ENCODE data around the gene KAT2B. TPM values are rescaled to one million over a fixed set of nuclear protein-coding genes. Genes with fewer than 3 reads are reported as not detected.

The KAT2B gene
- total RNA-seq, 4 donors from 2014 or later = 30.8 to 57.3 (median 44.0) TPM

DNA sequence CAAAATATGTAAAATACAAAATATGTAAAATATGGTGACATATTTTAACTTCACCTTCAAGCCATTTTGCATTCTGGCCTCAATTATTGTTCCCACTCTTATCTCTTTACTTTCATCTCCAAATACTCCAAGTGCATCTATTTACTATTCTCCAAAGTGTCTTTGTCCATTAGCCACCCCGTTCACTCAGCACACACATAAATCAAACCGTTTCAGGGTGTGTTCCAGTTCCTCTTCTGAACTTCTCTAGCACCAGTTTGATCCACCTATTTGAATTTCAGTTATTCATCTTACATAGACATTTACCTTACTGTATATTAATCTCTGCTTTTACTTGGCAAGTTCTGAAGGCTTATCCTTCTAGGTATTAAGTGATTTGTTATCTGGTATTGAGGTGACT lies 100.6 kb downstream of the KAT2B start:
- H3K9me3 ChIP-seq = no peaks in the 10 kb centered on the region
- 58 to 73% methylated on average over 2 of the region's 2 CpGs for WGBS, 2 donors (ENCODE audit: low coverage in 1 of 2)
- TF ChIP-seq, protein P1, sequence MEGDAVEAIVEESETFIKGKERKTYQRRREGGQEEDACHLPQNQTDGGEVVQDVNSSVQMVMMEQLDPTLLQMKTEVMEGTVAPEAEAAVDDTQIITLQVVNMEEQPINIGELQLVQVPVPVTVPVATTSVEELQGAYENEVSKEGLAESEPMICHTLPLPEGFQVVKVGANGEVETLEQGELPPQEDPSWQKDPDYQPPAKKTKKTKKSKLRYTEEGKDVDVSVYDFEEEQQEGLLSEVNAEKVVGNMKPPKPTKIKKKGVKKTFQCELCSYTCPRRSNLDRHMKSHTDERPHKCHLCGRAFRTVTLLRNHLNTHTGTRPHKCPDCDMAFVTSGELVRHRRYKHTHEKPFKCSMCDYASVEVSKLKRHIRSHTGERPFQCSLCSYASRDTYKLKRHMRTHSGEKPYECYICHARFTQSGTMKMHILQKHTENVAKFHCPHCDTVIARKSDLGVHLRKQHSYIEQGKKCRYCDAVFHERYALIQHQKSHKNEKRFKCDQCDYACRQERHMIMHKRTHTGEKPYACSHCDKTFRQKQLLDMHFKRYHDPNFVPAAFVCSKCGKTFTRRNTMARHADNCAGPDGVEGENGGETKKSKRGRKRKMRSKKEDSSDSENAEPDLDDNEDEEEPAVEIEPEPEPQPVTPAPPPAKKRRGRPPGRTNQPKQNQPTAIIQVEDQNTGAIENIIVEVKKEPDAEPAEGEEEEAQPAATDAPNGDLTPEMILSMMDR (IDR thresholded peaks at IDR 0.05) = no peak
- TF ChIP-seq EP300 (IDR thresholded peaks at IDR 0.05) = no peak
- no peak for TF ChIP-seq POLR2A (IDR thresholded peaks at IDR 0.05)
- TF ChIP-seq POLR2AphosphoS5 (IDR thresholded peaks at IDR 0.05) = no peak
- H3K4me3 ChIP-seq = no peak overlapping the region
- H3K27ac ChIP-seq = peak overlapping the region in 2 of 4 donors; percentile 63 to 66
- H3K36me3 ChIP-seq = peaks cover 0 to 48% of the 10 kb centered on the region in 2 donors
- no peak for ATAC-seq
- H3K4me1 ChIP-seq = peaks cover 0 to 18% (median 3%) of the 10 kb centered on the region in 3 donors
- no peaks in the 10 kb centered on the region for H3K27me3 ChIP-seq

DNA sequence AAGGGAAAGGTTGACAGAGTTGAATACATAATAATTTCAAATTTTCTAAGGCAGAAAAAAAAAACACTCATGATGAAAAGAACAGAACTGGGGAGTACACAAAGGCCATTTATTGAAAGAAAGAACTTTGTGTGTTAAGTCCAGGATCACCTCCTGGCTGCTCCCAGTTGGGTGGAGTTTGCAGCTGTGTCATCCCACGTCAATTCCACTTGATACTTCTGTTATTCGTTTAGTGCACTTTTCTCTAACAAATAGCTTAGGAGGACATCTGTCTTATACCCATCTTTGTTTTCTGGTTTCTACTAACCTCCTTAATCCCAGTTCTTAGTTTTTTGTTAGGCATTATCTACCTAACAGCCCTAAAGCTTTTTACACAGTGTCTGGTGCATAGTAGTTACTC lies 101.1 kb downstream of the KAT2B start:
- peak overlapping the region; percentile 60 to 66 (median 62) for H3K27ac ChIP-seq
- H3K4me3 ChIP-seq = no peak overlapping the region
- H3K9me3 ChIP-seq = no peaks in the 10 kb centered on the region
- no peaks in the 10 kb centered on the region for H3K27me3 ChIP-seq
- H3K36me3 ChIP-seq = peaks cover 0 to 50% of the 10 kb centered on the region in 2 donors
- TF ChIP-seq, protein P1 (IDR thresholded peaks at IDR 0.05) = no peak
- TF ChIP-seq POLR2AphosphoS5 (IDR thresholded peaks at IDR 0.05) (no peak), EP300 (IDR thresholded peaks at IDR 0.05) (no peak), POLR2A (IDR thresholded peaks at IDR 0.05) (no peak)
- ATAC-seq = peak; percentile 39
- 17 to 25% methylated on average over 2 of the region's 2 CpGs for WGBS, 2 donors (ENCODE audit: low coverage in 1 of 2)
- H3K4me1 ChIP-seq = peaks cover 0 to 18% (median 3%) of the 10 kb centered on the region in 3 donors

DNA sequence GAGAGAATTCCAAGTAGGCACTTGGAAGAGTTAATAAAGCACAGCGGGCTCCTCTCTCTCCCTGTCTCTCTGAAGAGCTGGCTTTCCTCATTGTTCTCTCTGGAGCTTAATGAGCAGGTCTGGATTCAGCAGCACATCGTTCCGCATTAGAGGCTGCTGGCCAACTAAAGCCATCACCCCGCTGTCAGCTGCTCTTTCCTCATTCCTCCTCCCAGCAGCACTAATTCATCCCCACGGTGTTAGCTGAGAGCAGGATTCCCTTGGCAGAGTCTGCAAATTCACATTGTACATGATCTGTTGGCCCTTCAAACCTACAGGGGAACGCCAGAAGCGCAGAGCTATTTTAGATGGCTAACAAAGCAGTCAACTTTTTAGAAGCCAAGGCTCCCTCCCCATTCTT lies 101.6 kb downstream of the KAT2B start:
- Histone ChIP-seq H3K4me1 (peaks cover 0 to 18% (median 3%) of the 10 kb centered on the region in 3 donors), H3K27ac (peak overlapping the region; percentile 45 to 66 (median 62)), H3K36me3 (peaks cover 0 to 52% of the 10 kb centered on the region in 2 donors), H3K27me3 (no peaks in the 10 kb centered on the region), H3K9me3 (no peaks in the 10 kb centered on the region), H3K4me3 (no peak overlapping the region)
- no peak for TF ChIP-seq POLR2A (IDR thresholded peaks at IDR 0.05)
- peak; percentile 15 for TF ChIP-seq POLR2AphosphoS5 (IDR thresholded peaks at IDR 0.05)
- TF ChIP-seq, protein P1 (IDR thresholded peaks at IDR 0.05) = peak in 2 of 4 experiments; percentile 25 to 39
- TF ChIP-seq EP300 (IDR thresholded peaks at IDR 0.05) = no peak
- ATAC-seq = peak; percentile 95
- 8 to 17% methylated on average over 6 of the region's 7 CpGs for WGBS, 2 donors (ENCODE audit: low coverage in 1 of 2)

DNA sequence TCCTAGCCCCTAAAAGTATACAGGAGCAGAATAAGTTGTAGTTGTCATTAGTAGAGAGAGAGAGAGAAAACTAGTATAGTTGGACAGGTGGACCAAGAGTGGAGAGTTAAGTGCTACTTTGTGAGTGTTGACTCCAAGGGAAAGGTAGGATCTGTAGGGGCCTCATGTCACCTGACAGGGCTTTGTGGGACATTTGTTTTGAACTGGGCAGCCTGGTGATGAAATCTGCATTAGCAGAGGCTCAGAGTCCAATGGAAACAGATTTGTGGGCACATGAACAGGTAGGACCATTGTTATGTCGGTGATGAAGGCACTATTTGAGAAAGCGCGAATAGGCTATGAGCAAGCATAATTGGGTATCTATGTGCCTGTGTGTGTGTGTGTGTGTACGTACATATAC lies 102.3 kb downstream of the KAT2B start:
- H3K27me3 ChIP-seq = no peaks in the 10 kb centered on the region
- H3K4me1 ChIP-seq = peaks cover 0 to 22% (median 3%) of the 10 kb centered on the region in 3 donors
- peak overlapping the region in 3 of 4 donors; percentile 45 to 66 (median 63) for H3K27ac ChIP-seq
- H3K36me3 ChIP-seq = peaks cover 0 to 46% of the 10 kb centered on the region in 2 donors
- H3K4me3 ChIP-seq = no peak overlapping the region
- TF ChIP-seq EP300 (IDR thresholded peaks at IDR 0.05) = no peak
- no peak for TF ChIP-seq POLR2A (IDR thresholded peaks at IDR 0.05)
- TF ChIP-seq, protein P1 (IDR thresholded peaks at IDR 0.05) = no peak
- TF ChIP-seq POLR2AphosphoS5 (IDR thresholded peaks at IDR 0.05) = no peak
- WGBS, 2 donors (ENCODE audit: low coverage in 1 of 2) = 81 to 91% methylated on average over 4 of the region's 4 CpGs
- no peak for ATAC-seq
- H3K9me3 ChIP-seq = no peaks in the 10 kb centered on the region

DNA sequence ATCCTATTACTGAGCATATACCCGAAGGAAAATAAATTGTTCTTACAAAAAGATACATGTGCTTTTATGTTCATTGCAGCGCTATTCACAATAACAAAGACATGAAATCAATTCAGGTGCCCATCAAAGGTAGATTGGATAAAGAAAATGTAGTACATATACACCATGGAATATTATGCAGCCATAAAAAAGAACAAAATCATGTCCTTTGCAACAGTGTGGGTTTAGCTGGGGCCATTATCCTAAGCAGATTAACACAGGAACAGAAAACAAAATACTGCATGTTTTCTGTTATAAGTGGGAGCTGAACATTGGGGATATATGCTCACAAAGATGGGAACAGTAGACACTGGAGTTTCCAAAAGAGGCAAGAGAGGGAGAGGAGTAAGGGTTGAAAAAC lies 103.3 kb downstream of the KAT2B start:
- Histone ChIP-seq H3K9me3 (no peaks in the 10 kb centered on the region), H3K27me3 (no peaks in the 10 kb centered on the region), H3K4me3 (no peak overlapping the region), H3K27ac (no peak overlapping the region), H3K36me3 (peaks cover 0 to 50% of the 10 kb centered on the region in 2 donors), H3K4me1 (peaks cover 0 to 30% (median 3%) of the 10 kb centered on the region in 3 donors)
- 95 to 100% methylated on average over 2 of the region's 2 CpGs for WGBS, 2 donors (ENCODE audit: low coverage in 1 of 2)
- ATAC-seq = no peak
- TF ChIP-seq POLR2AphosphoS5 (IDR thresholded peaks at IDR 0.05) (no peak), POLR2A (IDR thresholded peaks at IDR 0.05) (no peak), EP300 (IDR thresholded peaks at IDR 0.05) (no peak)
- TF ChIP-seq, protein P1 (IDR thresholded peaks at IDR 0.05) = no peak

Data from gastroesophageal sphincter (tissue), 4 donors.